Suppressor macrophage (primary cell): ENCODE results near the gene POU1F1.
A peak's percentile ranks its signal among the peaks of the same experiment; 100 is the strongest.
"Not testable (repeated sequence)": the region's sequence is repeated elsewhere in the genome, so short reads cannot be mapped to it uniquely, and the experiment has no call there.

ENCODE experiments used
- DNase-seq, 4 experiments: peaks; one replicate each; pipeline ENCODE4 v3.0.0-alpha.2; 2020 to 2022
- total RNA-seq, 17 experiments: gene quantifications; one replicate each; lab custom pipeline; 2026; ENCODE audit warnings: mixed read lengths in 6 of 17, inconsistent platforms in 3 of 17; lab: John Stamatoyannopoulos, UW

POU1F1 gene, protein sequence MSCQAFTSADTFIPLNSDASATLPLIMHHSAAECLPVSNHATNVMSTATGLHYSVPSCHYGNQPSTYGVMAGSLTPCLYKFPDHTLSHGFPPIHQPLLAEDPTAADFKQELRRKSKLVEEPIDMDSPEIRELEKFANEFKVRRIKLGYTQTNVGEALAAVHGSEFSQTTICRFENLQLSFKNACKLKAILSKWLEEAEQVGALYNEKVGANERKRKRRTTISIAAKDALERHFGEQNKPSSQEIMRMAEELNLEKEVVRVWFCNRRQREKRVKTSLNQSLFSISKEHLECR
- 0 to 0.77 (median 0) reads per million in 17 experiments for total RNA-seq

DNA sequence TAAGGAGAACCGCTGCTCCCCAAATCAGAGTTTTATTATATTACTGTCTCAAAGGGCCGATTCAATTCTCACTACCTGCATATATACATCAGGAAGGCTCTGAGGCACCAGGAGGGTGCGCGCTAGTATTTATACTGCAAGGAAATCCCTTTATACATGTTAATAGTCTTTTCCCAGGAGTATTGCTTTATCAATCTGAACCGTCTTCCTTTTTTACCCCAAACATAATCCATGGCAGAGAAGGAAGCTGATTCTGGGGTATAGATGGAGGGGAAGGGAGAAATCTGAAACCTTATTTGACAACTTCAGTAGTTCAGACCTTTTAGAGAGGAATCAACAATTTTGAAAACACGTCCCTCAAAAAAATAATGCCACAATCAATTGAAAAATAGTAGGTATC lies at the start of gene POU1F1:
TSS of gene POU1F1 (minus strand) at position 101 of the 400 bp plus-strand sequence. CDS start 122 bp downstream, outside the sequence.
- DNase-seq, result no peak

GRCh38 chr3:87324609-87325008 lies 48.2 kb upstream of the POU1F1 start:
- no peak for DNase-seq

DNA sequence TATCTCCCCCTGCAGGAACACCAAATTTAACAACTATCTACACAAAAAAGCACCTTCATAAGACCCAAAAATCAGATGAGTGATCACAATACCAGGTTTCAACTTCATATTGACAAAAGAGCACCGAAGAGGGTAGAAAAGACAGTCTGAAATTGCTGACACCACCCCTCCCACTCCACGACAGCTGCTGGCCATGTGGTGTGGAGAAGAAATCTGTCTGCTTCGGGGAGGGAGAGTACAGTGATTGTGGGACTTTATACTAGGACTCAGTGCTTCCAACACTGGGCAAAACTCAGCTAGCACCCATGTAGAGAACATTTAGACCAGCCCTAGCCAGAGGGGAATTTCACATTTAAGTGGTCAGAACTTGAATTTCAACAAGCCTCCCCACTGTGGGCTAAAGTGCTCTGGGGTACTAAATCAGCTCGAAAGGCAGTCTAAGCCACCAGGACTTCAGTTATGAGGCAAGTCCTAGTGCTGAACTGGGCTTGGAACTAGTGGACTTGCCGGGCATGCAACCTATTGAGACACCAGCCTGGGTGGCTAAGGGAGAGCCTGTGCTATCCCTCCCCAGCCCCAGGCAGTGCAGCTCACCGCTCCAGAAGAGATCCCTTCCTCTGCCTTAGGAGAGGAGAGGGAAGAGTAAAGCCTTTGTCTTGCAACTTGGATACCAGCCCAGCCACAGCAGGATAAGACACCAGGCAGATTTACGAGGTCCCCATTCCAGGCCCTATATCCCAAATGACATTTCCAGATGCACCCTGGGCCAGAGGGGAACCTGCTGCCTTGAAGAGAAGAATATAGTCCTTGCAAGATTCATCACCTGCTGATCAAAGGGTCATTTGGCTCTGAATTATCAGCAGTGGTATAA lies 44.6 kb upstream of the POU1F1 start:
- DNase-seq, result no peak

GRCh38 chr3:87318617-87319021 lies 42.2 kb upstream of the POU1F1 start:
- no peak for DNase-seq

DNA sequence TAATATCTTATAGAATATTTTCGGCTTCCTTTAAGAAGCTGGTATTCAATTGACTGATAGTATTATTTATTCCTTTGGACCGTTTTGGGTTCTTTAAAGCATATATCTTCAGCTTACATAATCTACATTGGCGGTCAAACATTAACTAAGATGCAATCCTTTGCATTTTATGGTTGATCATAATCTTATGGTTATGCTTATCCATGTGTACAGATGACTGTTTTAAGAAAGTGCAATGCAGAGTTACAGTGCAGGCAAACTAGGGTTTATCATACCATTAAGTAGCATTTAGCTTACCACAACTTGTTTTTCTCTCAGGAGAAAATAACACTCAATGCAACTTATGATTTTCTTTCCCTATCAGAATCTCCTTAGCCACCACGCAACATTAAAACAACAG lies 41.4 kb upstream of the POU1F1 start:
- DNase-seq, result no peak

GRCh38 chr3:87313641-87314040 lies 37.3 kb upstream of the POU1F1 start:
- no peak for DNase-seq

DNA sequence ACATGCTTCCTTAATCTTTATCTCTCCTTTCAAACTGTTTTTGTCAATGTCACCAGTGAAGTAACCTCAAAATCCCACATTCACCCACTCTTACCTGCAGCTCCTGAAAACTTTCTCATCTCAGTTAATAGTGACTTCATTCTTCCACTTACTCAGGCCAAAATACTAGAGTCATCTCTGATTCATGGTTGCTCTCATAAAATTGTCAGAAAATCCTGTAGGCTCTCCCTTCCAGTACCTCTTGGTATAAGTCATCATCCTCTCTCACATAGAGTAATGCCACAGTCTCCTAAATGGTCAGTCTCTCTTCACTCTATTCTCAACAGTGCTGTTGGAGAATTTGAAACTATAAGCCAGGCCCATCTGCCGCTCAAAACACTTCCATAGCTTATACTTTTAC lies 34.9 kb upstream of the POU1F1 start:
- DNase-seq, result no peak

DNA sequence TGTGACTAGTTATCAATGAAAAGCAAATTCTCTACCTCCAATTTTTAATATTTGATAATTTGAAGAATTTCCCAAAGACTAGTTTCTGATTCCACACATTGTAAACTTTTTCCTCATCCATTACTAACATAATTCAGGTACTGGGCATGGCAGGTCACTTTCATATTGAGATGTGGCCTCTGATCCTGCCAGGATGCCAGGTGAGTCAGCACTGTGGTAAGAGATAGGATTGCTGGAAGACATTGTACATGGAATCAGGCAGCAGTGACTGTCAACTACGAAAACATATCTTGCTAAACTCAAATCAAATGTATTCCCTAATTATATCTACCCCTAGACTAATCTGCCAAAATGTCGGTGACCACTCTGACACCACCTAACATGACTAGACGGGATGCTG lies 33.2 kb upstream of the POU1F1 start:
- DNase-seq, result no peak

- peak in 1 of 4 experiments; percentile 7 for DNase-seq
These were observed 31.4 kb upstream of the POU1F1 start for GRCh38 chr3:87307805-87308204.

- no peak for DNase-seq
These were observed 29.1 kb upstream of the POU1F1 start for GRCh38 chr3:87305517-87305916.

- not testable (repeated sequence) for DNase-seq
These were observed 28.6 kb upstream of the POU1F1 start for GRCh38 chr3:87305031-87305430.

DNA sequence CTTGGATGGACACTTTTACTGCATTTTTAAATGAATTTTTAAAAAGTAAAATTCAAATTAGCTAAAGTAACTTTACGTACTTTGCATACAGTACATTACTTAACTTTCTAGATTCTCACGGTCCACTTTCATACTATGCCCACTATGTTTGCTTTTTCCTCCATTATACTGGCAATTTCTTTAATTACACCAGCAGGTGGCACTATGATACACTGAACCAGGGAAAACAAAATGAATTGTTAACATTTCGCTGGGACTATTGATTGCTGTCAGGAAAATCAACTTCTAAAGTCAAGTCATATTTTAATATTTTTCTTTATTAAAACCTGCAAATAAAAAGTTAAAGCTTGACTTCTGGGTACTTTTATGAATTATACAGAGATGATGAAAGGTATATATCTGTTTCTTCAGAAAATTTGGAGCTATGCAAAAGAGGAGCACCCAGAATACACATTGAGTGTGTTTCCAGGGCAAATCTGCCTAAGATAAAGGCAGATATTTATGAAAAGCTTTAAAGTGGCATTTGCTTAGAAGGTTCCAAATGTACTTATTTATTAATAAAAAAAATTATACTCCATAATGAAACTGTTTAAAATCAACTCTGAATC lies 21.8 kb upstream of the POU1F1 start:
- peak; percentile 13 to 68 (median 44) for DNase-seq

DNA sequence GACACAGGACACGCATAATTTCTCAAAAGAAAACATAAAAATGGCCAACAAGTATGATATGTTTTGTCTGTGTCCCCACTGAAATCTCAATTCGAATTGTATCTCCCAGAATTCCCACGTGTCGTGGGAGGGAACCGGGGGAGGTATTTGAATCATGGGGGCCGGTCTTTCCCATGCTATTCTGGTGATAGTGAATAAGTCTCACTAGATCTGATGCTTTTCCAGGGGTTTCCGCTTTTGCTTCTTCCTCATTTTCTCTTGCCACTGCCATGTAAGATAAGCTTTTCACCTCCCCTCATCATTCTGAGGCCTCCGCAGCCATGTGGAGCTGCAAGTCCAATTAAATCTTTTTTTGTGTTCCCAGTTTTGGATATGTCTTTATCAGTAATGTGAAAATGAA lies 12.1 kb upstream of the POU1F1 start:
- peak in 1 of 4 experiments; percentile 2 for DNase-seq

GRCh38 chr3:87287011-87287410 lies 10.6 kb upstream of the POU1F1 start:
- peak in 2 of 4 experiments; percentile 1 to 31 for DNase-seq

GRCh38 chr3:87272718-87273341 lies 3.6 kb downstream of the POU1F1 start:
- DNase-seq, result peak in 3 of 4 experiments; percentile 3 to 22 (median 12)

DNA sequence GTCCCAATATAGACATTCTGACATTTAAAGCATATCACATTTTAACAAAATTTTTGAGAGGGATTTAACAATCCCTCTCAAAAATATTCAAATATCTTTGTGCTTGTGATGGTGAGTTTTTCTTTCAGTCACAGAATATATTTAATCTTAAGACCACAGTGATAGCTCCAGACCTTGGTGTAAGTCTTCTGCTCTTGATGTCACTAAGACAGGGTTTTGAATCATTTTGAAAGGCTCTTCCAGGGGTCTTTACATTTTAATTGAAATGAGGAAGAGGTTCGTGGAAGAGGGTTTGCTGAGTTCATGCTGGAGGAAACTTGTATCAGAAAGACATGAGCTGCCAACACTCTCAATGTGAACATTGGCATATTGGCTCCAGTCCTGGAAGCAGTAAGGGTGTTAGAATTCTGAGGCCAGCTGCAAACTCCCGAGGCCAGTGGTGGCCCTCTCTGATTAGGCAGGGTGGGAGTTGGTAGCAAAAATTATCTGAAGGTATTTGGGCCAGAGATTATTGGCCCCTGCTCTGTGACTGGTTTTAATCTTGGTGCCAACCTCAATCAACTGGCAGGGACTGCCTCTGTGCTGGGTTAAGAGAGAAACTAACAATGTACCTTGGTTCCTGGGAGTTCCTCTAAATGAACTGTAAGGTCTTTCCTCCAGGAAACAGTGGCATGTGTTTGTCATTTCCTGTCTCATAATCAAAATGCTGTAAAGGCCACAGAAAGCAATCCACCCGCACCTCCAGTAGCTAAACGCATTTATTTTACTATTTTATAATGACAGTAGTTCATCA lies 5.3 kb downstream of the POU1F1 start:
- DNase-seq, result peak; percentile 10 to 38 (median 26)

DNA sequence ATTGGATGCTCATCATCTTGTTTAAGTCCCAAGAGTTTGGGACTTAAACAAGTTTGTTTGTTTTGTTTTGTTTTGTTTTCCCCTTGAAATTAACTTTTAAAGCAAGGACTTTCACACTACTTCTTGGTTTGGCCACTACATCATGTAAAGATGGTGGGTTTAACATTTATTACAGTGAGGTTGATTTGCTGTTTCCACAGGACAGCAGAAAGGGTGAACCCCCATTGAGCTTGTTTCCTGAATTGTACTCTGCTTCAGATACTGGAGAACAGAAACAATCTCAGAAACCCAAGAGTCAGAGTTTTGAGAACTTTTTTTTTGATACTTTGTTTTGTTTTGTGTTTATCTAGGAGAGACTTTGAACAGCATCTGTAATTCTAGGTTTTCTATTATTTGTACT lies 6.7 kb downstream of the POU1F1 start:
- DNase-seq, result no peak

GRCh38 chr3:87268646-87269211 lies 7.7 kb downstream of the POU1F1 start:
- no peak for DNase-seq

DNA sequence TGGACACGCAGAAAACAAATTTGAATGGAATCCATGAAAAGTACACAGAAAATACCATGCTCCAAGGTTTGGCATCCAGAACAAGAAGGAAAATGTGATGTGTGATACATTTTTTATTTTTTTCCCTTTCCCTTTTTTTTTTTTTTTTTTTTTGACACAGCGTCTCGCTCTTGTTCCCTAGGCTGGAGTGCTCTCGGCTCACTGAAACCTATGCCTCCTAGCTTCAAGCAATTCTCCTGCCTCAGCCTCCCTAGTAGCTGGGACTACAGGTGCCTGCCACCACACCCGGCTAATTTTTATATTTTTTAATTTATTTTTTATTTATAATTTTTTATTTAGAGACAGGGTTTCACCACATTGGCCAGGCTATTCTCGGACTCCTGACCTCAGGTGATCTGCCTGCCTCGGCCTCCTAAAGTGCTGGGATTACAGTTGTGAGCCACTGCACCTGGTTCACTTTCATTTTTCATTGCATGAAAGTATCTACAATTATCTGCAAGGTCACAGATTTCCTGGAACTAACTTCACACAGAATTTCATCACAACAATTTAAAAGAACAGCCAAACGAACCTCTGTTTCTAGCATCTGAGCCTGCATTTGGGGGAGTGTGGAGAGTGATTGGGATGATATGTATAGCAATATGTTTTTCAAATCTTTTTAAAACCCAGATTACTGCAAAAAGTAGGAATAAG lies 8.3 kb downstream of the POU1F1 start:
- no peak for DNase-seq

GRCh38 chr3:87261925-87262324 lies 14.5 kb downstream of the POU1F1 start:
- DNase-seq, result no peak

DNA sequence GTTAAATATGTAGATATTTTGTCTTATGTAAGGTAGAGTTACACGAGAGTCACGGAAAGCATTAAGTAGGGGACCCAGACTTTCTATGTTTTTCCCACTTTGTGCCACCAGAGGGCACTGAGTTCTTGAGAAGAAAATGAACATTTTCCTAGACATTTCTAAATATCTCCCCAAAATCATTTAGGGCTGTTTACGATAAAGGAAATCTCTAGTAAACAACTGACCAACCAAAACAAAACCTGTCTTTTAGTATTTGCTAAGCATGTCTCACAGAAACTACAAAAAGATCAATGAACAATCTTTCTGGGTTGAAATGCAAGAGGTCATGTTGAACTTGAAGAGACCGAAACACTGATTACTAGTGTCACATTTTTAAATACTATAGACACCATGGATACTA lies 16.1 kb downstream of the POU1F1 start:
- peak; percentile 68 to 73 (median 72) for DNase-seq
